Spleen (tissue), 11 donors: ENCODE results near the gene MYO3B. TPM values are rescaled to one million over a fixed set of nuclear protein-coding genes. Genes with fewer than 3 reads are reported as not detected.

Source experiments
- DNase-seq: peaks from one replicate; pipeline ENCODE4 v3.0.0-alpha.2; 2020
- H3K27ac ChIP-seq, 8 donors: fragments of 200-600 bp; sonication (generic) in 7 of 8; 1 replicate in 4 of 8; 2 replicates in 4 of 8; pipeline versions ENCODE4 v1.5.0 to v1.8.0; 2016 to 2021; ENCODE audit warnings: inconsistent platforms in 4 of 8, mild to moderate bottlenecking in 4 of 8, moderate library complexity in 1 of 8
- H3K27me3 ChIP-seq, 7 donors: fragments of 200-600 bp; sonication (generic) in 6 of 7; replicated peaks in 1 of 7; 1 replicate in 4 of 7; 2 replicates in 3 of 7; pipeline versions ENCODE4 v1.5.0 to v1.8.0; 2016 to 2021; ENCODE audit warnings: inconsistent platforms in 3 of 7, mild to moderate bottlenecking in 1 of 7
- H3K36me3 ChIP-seq, 6 donors: fragments of 200-600 bp; sonication (generic) in 5 of 6; 1 replicate in 4 of 6; 2 replicates in 2 of 6; pipeline versions ENCODE4 v1.5.0 to v1.8.0; 2016 to 2021; ENCODE audit warnings: inconsistent platforms in 2 of 6
- H3K4me1 ChIP-seq, 6 donors: fragments of 200-600 bp; sonication (generic) in 5 of 6; 1 replicate in 3 of 6; 2 replicates in 3 of 6; pipeline versions ENCODE4 v1.5.0 to v1.8.0; 2016 to 2021; ENCODE audit warnings: inconsistent platforms in 3 of 6
- H3K4me3 ChIP-seq, 8 donors: fragments of 200-600 bp; sonication (generic) in 7 of 8; 1 replicate in 4 of 8; 2 replicates in 4 of 8; pipeline versions ENCODE4 v1.5.0 to v1.8.0; 2016 to 2021; ENCODE audit warnings: inconsistent platforms in 4 of 8, mild to moderate bottlenecking in 4 of 8, moderate library complexity in 2 of 8
- H3K9me3 ChIP-seq, 8 donors: fragments of 200-600 bp; sonication (generic) in 7 of 8; 1 replicate in 4 of 8; 2 replicates in 4 of 8; pipeline versions ENCODE4 v1.5.0 to v1.8.0; 2016 to 2021; ENCODE audit warnings: inconsistent platforms in 4 of 8
- POLR2A ChIP-seq, 3 donors: fragments of 450-650 bp; IDR thresholded peaks; one replicate each; pipeline ENCODE4 v1.5.1; 2017; ENCODE audit warnings: antibody characterized with exemption in 3 of 3, mild to moderate bottlenecking in 1 of 3
- POLR2AphosphoS5 ChIP-seq, 3 donors: sonication (generic); formaldehyde crosslinking; IDR thresholded peaks; one replicate each; pipeline ENCODE4 v1.5.1; 2017; ENCODE audit warnings: antibody characterized with exemption in 3 of 3
- WGBS, 5 donors: extraction: QIAGEN DNeasy Blood & Tissue Kit in 3 of 5; methylation state at CpG; one replicate each; pipeline versions ENCODE4 v1.1.5 to v1.1.7; 2013 to 2018; 5-methylcytosine and 5-hydroxymethylcytosine counted together
- intact Hi-C: fragments of 100-400 bp; cut with DNase I; formaldehyde crosslinking; loops from one replicate; pipeline ENCODE4 v1.15.0; 2023; ENCODE audit warnings: low total_unique reads
- polyA plus RNA-seq, 3 donors: library from polyadenylated mRNA; stranded (reverse); fragments of 200-250 nt; gene quantifications; one replicate each; pipeline ENCODE4 v1.2.1, GENCODE V29; 2013
- total RNA-seq, 7 donors: library from RNA; depleted of rRNA in 3 of 7; stranded (reverse); fragments of >200 nt in 3 of 7; fragmentation: NEBNext Ultra II Directional in 4 of 7; extraction: Animal tissue kit (Norgen Biotek cat#: 25700) in 4 of 7; gene quantifications; one replicate each; pipeline versions ENCODE4 v1.1.0 to v1.2.1, GENCODE V29; 2016 to 2021
- TF ChIP-seq, protein P1 (sequence below), 11 experiments: fragments of 200-600 bp in 7 of 11; fragments of 450-650 bp in 4 of 11; sonication (generic) in 4 of 11; IDR thresholded peaks in 8 of 11; conservative IDR thresholded peaks in 3 of 11; 1 replicate in 7 of 11; 2 replicates in 4 of 11; pipeline versions ENCODE4 v1.4.0 to v1.8.0; 2016 to 2021; ENCODE audit warnings: antibody characterized with exemption in 11 of 11, inconsistent platforms in 4 of 11, mild to moderate bottlenecking in 1 of 11
- donor health status: healthy with polysubstance abuse.
- donor health status: DM: no; HTN: no; CAD: no; lungs with moderate emphysema.
- donor health status: DM: no; HTN: no; CAD: no.
- donor health status: Bipolar disorder and iron deficiency.
- donor health status: healthy.
- donor health status: DM: no; HTN: no; CAD: no.
- donor health status: DM: yes; HTN: yes; CAD: no.

Gene MYO3B
- total and polyA plus RNA-seq, 10 donors = 0.03 to 2.0 (median 0.58) TPM; not detected in 4

DNA sequence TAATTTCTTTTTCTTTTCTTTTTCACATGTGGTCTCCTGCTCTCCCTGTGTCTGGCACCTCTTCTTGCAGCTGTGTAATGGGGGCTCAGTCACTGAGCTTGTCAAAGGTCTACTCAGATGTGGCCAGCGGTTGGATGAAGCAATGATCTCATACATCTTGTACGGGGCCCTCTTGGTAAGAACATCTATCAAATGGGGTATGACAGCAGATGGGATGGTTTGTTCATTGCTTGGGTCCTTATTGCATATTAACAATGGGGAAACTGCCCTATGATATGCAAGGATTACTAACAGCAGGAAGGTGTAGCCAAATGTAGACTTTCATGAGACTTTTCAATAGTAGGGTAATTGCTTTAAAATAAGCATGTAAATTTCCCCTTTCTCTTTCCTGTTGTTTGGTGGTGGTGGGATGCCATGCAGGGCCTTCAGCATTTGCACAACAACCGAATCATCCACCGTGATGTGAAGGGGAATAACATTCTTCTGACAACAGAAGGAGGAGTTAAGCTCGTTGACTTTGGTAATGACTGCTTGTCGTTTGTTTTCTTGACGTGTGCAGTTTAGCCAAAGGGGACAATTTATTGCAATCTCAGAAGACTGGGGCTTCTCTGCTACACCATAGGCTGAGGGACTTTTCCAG is 36.5 kb downstream of the MYO3B start:
- intact Hi-C loops = no loop called here
- no peaks in the 10 kb centered on the region for H3K36me3 ChIP-seq
- H3K27ac ChIP-seq = no peak overlapping the region
- TF ChIP-seq POLR2A (IDR thresholded peaks at IDR 0.05) = no peak
- TF ChIP-seq, protein P1, sequence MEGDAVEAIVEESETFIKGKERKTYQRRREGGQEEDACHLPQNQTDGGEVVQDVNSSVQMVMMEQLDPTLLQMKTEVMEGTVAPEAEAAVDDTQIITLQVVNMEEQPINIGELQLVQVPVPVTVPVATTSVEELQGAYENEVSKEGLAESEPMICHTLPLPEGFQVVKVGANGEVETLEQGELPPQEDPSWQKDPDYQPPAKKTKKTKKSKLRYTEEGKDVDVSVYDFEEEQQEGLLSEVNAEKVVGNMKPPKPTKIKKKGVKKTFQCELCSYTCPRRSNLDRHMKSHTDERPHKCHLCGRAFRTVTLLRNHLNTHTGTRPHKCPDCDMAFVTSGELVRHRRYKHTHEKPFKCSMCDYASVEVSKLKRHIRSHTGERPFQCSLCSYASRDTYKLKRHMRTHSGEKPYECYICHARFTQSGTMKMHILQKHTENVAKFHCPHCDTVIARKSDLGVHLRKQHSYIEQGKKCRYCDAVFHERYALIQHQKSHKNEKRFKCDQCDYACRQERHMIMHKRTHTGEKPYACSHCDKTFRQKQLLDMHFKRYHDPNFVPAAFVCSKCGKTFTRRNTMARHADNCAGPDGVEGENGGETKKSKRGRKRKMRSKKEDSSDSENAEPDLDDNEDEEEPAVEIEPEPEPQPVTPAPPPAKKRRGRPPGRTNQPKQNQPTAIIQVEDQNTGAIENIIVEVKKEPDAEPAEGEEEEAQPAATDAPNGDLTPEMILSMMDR (IDR thresholded peaks at IDR 0.05 in 8 of 11, conservative IDR thresholded peaks at IDR 0.05 in 3 of 11) = no peak
- no peak for TF ChIP-seq POLR2AphosphoS5 (IDR thresholded peaks at IDR 0.05)
- H3K4me1 ChIP-seq = peaks cover 0 to 6% (median 0%) of the 10 kb centered on the region in 6 donors
- no peak overlapping the region for H3K4me3 ChIP-seq
- DNase-seq = no peak
- H3K27me3 ChIP-seq = no peaks in the 10 kb centered on the region
- H3K9me3 ChIP-seq = peaks cover 0 to 16% (median 0%) of the 10 kb centered on the region in 8 donors
- 61 to 73% (median 65%) methylated on average over 7 of the region's 7 CpGs for WGBS, 5 donors

DNA sequence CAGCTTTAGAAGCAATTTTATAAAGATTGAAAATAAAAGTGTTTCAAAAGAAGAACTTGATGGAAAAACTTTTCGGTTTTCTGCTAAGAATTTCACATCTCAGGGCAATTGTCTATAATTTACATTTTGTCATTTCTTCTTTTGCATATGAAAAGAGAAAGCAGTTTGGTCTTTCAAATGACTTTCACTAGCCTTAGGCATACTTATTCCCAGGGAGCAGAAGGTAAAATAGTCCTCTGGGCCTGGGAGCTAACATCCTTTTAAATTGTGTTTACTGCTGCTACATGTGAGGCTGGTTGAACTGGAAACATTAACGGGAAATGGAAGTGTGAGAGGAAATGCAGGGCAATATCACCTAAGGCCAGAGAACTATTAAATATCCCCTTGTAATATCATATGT is 37.1 kb downstream of the MYO3B start:
- Histone ChIP-seq H3K9me3 (peaks cover 0 to 11% (median 0%) of the 10 kb centered on the region in 8 donors), H3K27me3 (no peaks in the 10 kb centered on the region), H3K4me1 (peaks cover 0 to 6% (median 0%) of the 10 kb centered on the region in 6 donors), H3K4me3 (no peak overlapping the region), H3K36me3 (no peaks in the 10 kb centered on the region), H3K27ac (no peak overlapping the region)
- no peak for TF ChIP-seq POLR2A (IDR thresholded peaks at IDR 0.05)
- TF ChIP-seq POLR2AphosphoS5 (IDR thresholded peaks at IDR 0.05) = no peak
- TF ChIP-seq, protein P1 (IDR thresholded peaks at IDR 0.05 in 8 of 11, conservative IDR thresholded peaks at IDR 0.05 in 3 of 11) = no peak
- 47 to 79% (median 52%) methylated on average over 2 of the region's 2 CpGs for WGBS, 5 donors
- DNase-seq = no peak
- intact Hi-C loops = no loop called here

DNA sequence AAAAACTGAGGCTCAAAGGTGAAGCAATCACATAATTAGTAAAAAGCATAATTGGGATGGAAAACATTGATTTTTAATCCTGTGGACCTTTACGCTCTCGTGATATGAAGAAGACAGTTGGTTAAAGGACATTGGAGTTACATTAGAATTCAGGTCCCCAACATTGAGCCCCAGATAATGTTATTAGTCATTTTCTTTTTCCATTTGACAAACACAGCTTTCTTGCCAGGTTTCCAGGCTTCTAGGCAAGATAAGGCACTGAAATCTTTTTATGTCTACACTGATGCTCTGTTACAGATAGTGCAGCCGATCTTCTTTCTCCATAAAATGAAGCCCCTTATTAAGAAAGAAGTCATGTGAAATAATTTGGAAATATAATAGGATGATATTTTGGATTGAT is 38.5 kb downstream of the MYO3B start:
- intact Hi-C loops = no loop called here
- peaks cover 0 to 6% (median 0%) of the 10 kb centered on the region in 6 donors for H3K4me1 ChIP-seq
- WGBS, 5 donors = 88 to 97% (median 96%) methylated on average over 3 of the region's 3 CpGs

DNA sequence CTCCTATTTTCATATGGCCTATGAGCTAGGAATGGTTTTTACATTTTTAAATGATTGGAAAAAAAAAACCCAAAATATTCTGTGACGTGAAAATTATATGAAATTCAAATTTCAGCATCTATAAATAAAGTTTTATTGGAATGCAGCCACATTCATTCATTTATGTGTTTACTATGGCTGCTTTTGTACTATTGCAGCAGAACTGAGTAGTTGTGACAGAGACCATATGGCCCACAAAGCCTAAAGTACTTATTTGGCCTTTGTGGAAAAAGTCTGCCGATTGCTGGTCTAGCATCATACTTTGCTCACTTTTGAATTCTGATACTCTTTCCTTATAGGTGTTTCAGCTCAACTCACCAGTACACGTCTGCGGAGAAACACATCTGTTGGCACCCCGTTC is 39.0 kb downstream of the MYO3B start:
- WGBS, 5 donors = 74 to 83% (median 83%) methylated on average over 5 of the region's 5 CpGs
- intact Hi-C loops = no loop called here
- Histone ChIP-seq H3K4me1 (peaks cover 0 to 6% (median 0%) of the 10 kb centered on the region in 6 donors), H3K4me3 (no peak overlapping the region), H3K9me3 (no peaks in the 10 kb centered on the region), H3K27me3 (no peaks in the 10 kb centered on the region), H3K36me3 (no peaks in the 10 kb centered on the region), H3K27ac (no peak overlapping the region)
- no peak for DNase-seq
- TF ChIP-seq POLR2A (IDR thresholded peaks at IDR 0.05) = no peak
- TF ChIP-seq, protein P1 (IDR thresholded peaks at IDR 0.05 in 8 of 11, conservative IDR thresholded peaks at IDR 0.05 in 3 of 11) = no peak
- TF ChIP-seq POLR2AphosphoS5 (IDR thresholded peaks at IDR 0.05) = no peak

More for the DNA sequence above, 38.5 kb downstream of the MYO3B start:
- no peaks in the 10 kb centered on the region for H3K27me3 ChIP-seq
- no peak for DNase-seq
- no peak overlapping the region for H3K4me3 ChIP-seq
- no peak overlapping the region for H3K27ac ChIP-seq
- no peaks in the 10 kb centered on the region for H3K36me3 ChIP-seq
- no peak for TF ChIP-seq POLR2AphosphoS5 (IDR thresholded peaks at IDR 0.05)
- TF ChIP-seq, protein P1 (IDR thresholded peaks at IDR 0.05 in 8 of 11, conservative IDR thresholded peaks at IDR 0.05 in 3 of 11) = no peak
- no peaks in the 10 kb centered on the region for H3K9me3 ChIP-seq
